Body of pancreas (tissue), 4 donors: ENCODE data around the gene AMPD3.

Experiments used
- POLR2A ChIP-seq, 3 donors: fragments of 450-650 bp; IDR thresholded peaks; one replicate each; pipeline ENCODE4 v1.6.1; 2016; ENCODE audit warnings: antibody characterized with exemption in 3 of 3, mild to moderate bottlenecking in 2 of 3
- TF ChIP-seq, protein P1 (sequence below), 7 experiments: fragments of 450-650 bp in 4 of 7; fragments of 200-600 bp in 3 of 7; sonication (generic) in 3 of 7; IDR thresholded peaks; one replicate each; pipeline ENCODE4 v1.5.1; 2016 to 2019; ENCODE audit warnings: antibody characterized with exemption in 7 of 7

DNA sequence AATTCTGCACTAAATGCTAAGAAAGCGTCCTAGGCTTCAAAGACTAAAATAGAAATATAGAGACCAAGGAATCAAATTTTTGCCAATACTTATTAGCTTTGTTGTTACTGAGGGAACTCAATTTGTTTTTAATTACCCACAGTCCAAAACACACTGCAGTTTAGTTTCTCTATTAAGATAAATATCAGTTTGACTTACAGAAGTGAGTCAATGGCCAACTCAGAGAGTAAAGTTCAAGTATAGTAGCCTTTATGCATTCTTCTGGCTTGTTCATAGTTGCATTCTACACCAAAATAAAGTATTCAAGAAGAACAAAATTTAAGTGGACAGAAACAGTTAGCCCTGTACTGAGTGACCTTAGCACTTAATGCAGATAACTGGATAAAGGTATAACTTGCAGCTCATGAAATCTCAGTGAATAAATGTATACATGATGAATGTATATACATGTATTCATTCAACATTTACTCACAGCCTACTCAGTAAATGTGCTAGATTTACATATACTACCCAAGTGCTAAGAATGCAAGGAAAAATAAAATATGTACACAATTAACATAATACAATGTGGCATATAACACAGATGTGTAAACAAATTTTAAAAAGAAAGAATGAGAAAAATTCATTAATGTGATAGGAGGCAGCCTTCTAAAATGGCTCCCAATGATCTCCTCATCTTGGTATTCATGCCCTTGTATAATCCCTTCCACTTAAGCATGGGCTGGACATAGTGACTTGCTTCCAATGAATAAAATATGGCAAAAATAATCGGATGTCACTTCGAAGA lies 95.6 kb downstream of the AMPD3 start:
- TF ChIP-seq, protein P1, sequence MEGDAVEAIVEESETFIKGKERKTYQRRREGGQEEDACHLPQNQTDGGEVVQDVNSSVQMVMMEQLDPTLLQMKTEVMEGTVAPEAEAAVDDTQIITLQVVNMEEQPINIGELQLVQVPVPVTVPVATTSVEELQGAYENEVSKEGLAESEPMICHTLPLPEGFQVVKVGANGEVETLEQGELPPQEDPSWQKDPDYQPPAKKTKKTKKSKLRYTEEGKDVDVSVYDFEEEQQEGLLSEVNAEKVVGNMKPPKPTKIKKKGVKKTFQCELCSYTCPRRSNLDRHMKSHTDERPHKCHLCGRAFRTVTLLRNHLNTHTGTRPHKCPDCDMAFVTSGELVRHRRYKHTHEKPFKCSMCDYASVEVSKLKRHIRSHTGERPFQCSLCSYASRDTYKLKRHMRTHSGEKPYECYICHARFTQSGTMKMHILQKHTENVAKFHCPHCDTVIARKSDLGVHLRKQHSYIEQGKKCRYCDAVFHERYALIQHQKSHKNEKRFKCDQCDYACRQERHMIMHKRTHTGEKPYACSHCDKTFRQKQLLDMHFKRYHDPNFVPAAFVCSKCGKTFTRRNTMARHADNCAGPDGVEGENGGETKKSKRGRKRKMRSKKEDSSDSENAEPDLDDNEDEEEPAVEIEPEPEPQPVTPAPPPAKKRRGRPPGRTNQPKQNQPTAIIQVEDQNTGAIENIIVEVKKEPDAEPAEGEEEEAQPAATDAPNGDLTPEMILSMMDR (IDR thresholded peaks at IDR 0.05): no peak
- TF ChIP-seq POLR2A (IDR thresholded peaks at IDR 0.05): no peak
